ENCODE results near the gene SELENBP1. TPM values are rescaled to one million over a fixed set of nuclear protein-coding genes. Genes with fewer than 3 reads are reported as not detected.

The SELENBP1 gene
- total RNA-seq, 1 donor: not detected

DNA sequence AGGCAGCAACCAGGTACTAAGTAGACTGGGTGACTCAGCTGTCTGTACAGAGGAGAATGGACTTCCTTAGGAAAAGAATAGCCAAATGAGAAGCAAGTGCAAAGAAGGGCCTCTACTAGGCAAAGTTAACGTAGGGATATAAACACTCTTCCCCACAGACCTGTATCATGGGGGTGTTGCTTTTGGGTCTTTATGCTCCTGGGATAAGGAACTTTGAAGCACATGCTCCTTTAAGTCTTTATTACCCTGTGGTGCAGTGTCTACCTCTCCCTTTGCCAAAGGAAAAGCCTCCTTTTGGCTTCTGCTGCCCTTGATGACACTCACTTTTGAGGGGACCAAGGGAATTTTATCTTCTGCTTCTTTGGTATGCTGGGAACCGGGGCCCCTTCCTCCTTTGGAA is 30.5 kb downstream of the SELENBP1 start:
- Histone ChIP-seq H3K27me3 (ENCODE audit: insufficient read depth, low read length) (no peaks in the 10 kb centered on the region), H3K4me1 (ENCODE audit: insufficient read depth, low read length) (peaks cover 26% of the 10 kb centered on the region), H3K9me3 (ENCODE audit: low read depth, low read length) (no peaks in the 10 kb centered on the region), H3K4me3 (ENCODE audit: low read length) (no peak overlapping the region)

DNA sequence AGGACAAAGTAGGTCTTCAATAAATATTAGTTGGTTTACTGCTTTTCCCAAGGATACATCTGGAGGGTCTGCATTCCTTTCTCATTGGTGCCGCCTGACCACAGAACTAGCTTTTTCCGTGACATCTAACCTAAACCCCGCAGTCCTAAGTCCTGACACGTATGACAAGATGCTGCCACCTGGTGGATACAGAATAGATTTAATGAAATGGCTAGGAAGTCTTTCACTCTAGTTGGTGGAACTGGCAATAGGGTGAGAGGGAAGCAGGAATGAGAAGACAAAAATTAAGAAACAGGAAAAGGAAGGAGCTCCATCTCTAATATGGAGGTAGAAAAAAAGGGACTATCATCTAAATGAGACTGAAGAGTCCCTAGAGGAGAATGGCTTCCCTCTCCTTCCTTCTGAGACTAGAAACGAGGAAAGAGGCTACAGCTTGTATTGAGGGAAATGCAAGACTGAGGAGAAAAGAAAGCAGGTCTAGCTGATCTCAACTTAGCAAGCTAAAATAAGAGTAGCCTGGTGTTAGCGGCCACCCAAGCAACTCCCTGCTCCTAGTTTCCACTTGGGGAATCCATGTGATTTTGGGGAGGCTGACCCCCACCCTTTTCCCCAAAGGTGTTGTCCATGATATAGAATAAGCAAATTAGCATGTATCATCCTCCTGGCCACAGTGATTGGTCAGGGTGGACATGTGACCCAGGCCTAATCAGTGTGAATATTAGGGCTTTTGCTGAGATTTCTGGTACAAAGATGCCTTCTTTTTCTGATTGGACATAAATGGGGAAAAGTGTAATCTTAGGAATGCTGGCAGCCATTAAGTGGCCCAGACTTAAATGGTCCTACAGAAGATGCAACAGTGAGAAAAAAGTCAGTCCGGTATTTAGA is 31.4 kb downstream of the SELENBP1 start:
- Histone ChIP-seq H3K4me3 (ENCODE audit: low read length) (no peak overlapping the region), H3K4me1 (ENCODE audit: insufficient read depth, low read length) (peaks cover 21% of the 10 kb centered on the region), H3K9me3 (ENCODE audit: low read depth, low read length) (no peaks in the 10 kb centered on the region), H3K27me3 (ENCODE audit: insufficient read depth, low read length) (no peaks in the 10 kb centered on the region)

DNA sequence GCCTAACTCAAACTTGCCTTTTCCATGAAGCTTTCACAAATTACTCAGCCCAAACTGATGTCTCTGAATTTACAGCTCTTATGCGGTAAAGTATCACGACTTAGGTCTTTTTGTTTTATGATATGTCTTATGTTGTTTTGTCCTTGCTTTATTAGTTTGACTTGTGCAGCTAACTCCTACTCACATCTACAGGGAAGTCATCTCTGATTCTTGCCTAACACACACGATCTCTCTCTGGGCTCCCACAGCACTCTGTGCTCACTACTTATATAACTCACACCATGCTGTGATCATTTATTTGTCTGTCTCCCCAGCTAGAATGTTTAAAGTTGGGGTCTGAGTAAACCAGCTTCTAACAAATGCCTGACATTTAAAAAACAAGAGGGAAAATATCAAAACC is 35.9 kb downstream of the SELENBP1 start:
- Histone ChIP-seq H3K9me3 (ENCODE audit: low read depth, low read length) (no peaks in the 10 kb centered on the region), H3K4me3 (ENCODE audit: low read length) (no peak overlapping the region), H3K4me1 (ENCODE audit: insufficient read depth, low read length) (peaks cover 8% of the 10 kb centered on the region), H3K27me3 (ENCODE audit: insufficient read depth, low read length) (no peaks in the 10 kb centered on the region)

DNA sequence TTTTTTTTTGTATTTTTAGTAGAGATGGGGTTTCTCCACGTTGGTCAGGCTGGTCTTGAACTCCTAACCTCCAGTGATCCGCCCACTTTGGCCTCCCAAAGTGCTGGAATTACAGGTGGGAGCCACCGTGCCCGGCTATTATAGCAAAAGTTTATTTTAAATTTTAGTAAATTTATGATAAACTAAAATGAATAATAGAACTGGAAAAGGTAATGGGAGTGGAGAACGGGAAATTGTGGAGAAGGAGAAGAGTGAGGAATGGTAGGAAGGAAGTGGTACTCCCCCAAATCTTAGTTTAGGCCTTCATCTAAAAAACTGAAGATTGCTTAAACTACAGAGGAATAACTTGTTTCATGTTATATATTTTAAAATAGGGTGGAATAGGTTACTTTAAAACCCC is 37.7 kb downstream of the SELENBP1 start:
- no peak overlapping the region for H3K4me3 ChIP-seq (ENCODE audit: low read length)
- no peaks in the 10 kb centered on the region for H3K4me1 ChIP-seq (ENCODE audit: insufficient read depth, low read length)
- H3K9me3 ChIP-seq (ENCODE audit: low read depth, low read length): no peaks in the 10 kb centered on the region
- H3K27me3 ChIP-seq (ENCODE audit: insufficient read depth, low read length): no peaks in the 10 kb centered on the region

DNA sequence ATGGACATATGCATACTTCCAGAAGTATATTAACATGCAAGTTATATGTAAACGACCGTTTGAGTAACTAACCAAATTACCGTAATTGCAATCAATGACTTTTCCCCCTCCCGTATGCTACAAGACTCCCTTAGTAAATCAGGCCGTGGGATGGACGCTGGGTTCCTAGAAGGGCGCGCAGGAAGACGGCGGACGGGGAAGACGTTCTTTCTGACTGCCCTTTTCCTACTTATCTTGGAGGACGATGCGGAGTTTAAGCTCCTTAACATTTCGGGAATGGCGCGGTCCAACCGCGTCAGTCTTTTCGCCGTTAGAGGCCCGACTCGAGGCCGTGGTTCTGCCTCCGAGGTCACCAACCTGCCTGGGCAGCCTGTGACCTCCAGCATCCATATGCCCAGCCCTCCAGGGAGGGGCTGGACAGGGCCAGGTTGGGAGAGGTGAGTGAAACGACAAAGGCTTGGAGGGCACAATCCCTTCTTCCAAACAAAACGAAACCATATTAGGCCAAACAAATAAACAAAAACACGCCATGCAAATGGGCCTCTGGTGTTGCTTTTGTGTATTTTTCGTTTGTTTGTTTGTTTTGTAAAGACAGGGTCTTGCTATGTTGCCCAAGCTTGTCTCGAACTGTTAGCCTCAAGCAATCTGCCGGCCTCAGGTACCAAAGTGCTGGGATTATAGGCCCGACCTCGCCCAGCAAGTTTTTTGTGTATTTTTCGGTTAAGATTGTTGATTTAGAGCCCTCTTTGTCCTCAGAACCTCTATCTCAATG is 44.4 kb downstream of the SELENBP1 start:
- peak overlapping the region; percentile 88 for H3K4me3 ChIP-seq (ENCODE audit: low read length)
- H3K9me3 ChIP-seq (ENCODE audit: low read depth, low read length): no peaks in the 10 kb centered on the region
- H3K27me3 ChIP-seq (ENCODE audit: insufficient read depth, low read length): no peaks in the 10 kb centered on the region

DNA sequence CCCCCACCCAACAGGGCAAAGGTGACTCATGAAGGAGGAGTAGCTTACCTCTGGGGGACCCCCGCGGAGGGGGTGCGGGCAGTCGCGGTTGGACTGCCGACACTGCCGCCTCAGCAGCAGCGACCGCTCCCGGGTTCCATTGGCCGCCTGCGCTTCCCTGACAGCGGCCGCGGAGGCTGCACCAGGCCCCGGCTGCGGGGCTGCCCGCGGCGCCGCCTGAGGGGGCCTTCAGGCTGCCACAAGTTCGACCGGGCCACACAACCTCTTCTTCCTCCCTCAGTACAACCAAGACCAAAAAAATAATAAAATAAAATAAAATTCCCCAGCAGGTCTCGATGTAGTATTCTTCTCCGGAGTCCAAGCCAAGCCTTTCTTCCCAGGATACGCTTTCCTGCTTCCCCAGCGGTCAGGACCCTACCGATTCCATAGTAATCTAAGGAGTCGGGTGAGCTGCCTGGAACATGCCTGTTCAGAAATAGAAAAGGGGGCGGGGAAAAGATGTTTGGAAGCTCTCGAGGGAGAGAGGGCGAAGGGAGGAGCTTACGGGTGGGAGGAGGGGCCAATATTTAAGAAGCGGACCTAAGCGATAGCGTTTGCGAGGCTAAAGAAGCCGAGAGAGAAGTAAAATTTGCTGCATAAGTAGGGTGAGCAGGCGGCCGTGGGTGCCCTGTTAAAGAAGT is 45.1 kb downstream of the SELENBP1 start, which contains the start of gene PI4KB:
PI4KB (minus strand) TSS at position 194 of the 680 bp plus-strand sequence. CDS start 10,935 bp downstream, outside the sequence.
- H3K4me1 ChIP-seq (ENCODE audit: insufficient read depth, low read length): peaks cover 28% of the 10 kb centered on the region
- H3K4me3 ChIP-seq (ENCODE audit: low read length): peak within 1 kb of the TSS; percentile 88
- H3K9me3 ChIP-seq (ENCODE audit: low read depth, low read length): no peaks in the 10 kb centered on the region
- H3K27me3 ChIP-seq (ENCODE audit: insufficient read depth, low read length): no peaks in the 10 kb centered on the region

More for the DNA sequence above, 44.4 kb downstream of the SELENBP1 start:
- peaks cover 28% of the 10 kb centered on the region for H3K4me1 ChIP-seq (ENCODE audit: insufficient read depth, low read length)

DNA sequence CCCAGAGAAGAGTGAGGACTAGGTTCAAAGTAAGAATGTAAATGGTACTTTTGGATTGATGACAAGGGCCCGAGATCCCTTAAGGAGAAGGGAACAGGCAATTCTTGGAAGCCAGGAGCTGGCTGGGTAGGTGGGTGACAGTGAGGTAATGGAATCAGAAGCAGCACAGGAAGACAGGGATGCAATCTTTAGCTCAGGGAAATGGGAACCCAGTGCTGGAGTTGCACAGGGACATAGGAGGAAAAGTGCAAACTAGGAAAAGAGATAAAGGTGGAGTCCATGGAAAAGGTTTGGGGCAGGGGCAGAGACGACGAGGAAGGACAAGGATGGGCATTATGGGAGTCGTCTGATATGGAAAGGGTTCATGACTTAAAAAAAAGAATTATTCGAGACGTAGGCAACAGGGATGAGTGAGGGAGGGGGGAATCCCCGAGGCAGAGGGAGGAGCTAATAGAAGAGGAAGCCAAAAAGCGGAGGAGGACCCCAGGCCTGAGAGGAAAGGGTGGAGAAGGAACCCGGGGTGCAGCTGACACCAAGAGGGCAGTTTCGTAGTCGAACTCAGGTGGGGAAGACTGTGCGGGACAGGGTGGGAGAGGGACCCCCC is 45.8 kb downstream of the SELENBP1 start:
- no peaks in the 10 kb centered on the region for H3K27me3 ChIP-seq (ENCODE audit: insufficient read depth, low read length)
- H3K4me1 ChIP-seq (ENCODE audit: insufficient read depth, low read length): peaks cover 28% of the 10 kb centered on the region
- H3K9me3 ChIP-seq (ENCODE audit: low read depth, low read length): no peaks in the 10 kb centered on the region
- H3K4me3 ChIP-seq (ENCODE audit: low read length): peak overlapping the region; percentile 88

DNA sequence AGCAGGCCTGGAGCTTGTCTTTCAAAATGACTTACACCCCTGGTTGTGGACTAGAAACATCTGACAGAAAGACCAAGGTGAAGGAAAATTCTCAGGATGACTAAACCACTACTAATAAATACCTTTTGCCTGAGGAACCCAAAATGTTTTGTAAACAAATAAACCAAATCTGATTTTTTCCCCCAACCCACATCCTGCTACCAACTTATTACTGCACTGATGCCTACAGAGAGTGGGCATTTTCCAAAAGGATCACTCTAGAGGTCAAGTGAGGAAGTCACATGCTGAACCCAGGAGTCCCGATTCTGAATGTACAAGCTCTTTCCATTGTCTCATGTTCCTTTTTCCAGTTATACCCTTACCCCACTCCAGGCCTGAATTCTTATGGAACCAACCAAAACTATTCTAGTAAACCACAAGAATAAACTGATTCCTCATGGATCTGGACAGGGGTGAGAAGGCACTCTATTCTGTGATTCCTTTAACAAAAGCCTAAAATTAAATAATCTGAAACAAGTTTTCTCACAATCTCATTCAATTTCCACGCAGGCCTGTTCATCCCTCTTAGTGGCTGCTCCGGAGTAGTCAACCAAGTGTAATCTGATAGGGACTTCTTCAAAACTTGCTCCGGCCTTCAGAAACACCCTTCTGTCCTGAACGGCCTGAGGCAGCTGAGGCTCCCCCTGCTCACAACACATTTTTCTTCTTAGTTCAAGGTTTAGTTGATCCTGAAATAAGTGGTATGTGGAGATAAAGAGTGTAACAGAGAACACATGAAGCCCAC is 46.7 kb downstream of the SELENBP1 start:
- H3K27me3 ChIP-seq (ENCODE audit: insufficient read depth, low read length): no peaks in the 10 kb centered on the region
- peaks cover 28% of the 10 kb centered on the region for H3K4me1 ChIP-seq (ENCODE audit: insufficient read depth, low read length)
- no peaks in the 10 kb centered on the region for H3K9me3 ChIP-seq (ENCODE audit: low read depth, low read length)
- H3K4me3 ChIP-seq (ENCODE audit: low read length): no peak overlapping the region

DNA sequence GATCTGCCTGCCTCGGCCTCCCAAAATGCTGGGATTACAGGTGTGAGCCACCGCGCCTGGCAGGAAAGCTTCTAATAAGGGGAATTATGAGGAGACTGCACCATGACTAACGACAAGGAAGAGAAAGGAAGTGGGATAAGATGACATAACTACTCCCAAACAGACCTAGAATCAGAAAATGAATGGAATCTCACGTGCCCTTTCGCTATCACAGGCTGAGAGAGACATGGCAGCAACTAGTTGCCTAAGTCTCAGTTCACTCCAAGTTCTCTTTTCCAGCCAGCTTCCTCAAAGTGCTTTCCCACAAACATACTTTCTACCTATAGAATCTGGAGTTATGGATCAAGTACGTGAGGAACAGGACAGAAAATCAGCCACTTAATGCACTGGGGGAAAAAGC is 47.3 kb downstream of the SELENBP1 start:
- H3K4me3 ChIP-seq (ENCODE audit: low read length): no peak overlapping the region
- peaks cover 28% of the 10 kb centered on the region for H3K4me1 ChIP-seq (ENCODE audit: insufficient read depth, low read length)

DNA sequence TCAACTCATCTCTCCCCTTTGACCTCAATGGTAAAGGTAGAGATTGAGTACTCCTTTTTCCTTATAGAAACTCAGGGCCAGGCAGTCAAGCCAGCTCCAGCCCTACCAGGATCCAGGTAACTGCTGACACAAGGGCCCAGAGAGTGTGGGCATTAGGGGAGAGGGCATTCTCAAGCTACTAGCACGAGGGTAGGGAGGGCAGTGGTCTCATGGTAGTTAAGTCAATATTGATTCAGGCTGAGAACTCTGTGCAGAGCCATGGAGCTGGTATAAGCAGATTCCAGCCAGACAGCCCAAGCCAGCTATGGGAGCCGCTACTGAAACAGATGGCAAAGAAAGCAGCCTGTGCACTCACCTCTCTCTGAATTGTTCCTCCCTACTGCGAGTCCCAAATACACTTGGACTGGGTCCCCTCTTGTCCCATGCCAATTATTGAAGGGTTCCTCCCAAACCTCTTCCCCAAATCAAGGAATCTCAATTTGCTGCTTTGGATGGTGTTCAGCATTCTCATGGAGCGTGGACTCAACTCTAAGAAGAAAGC is 48.0 kb downstream of the SELENBP1 start:
- Histone ChIP-seq H3K4me1 (ENCODE audit: insufficient read depth, low read length) (peaks cover 28% of the 10 kb centered on the region), H3K4me3 (ENCODE audit: low read length) (no peak overlapping the region), H3K27me3 (ENCODE audit: insufficient read depth, low read length) (no peaks in the 10 kb centered on the region), H3K9me3 (ENCODE audit: low read depth, low read length) (no peaks in the 10 kb centered on the region)

More for the DNA sequence above, 47.3 kb downstream of the SELENBP1 start:
- no peaks in the 10 kb centered on the region for H3K27me3 ChIP-seq (ENCODE audit: insufficient read depth, low read length)
- H3K9me3 ChIP-seq (ENCODE audit: low read depth, low read length): no peaks in the 10 kb centered on the region

DNA sequence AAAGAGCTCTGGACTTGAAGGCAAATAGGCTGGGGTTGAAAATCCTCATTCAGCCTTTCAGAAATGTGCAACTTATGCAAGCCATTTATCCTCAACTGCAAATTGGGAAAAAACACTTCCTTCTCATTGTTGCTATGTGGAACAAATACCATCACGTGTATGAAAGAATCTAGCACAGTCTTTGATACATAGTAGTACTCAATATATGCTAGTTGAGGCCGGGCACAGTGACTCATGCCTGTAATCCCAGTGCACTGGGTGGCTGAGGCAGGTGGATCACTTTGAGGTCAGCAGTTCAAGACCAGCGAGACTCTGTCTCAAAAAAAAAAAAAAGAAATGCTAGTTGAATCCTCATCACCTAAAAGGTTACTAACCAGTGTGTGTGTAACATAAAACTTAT is 53.5 kb downstream of the SELENBP1 start:
- no peak overlapping the region for H3K4me3 ChIP-seq (ENCODE audit: low read length)
- no peaks in the 10 kb centered on the region for H3K9me3 ChIP-seq (ENCODE audit: low read depth, low read length)
- no peaks in the 10 kb centered on the region for H3K4me1 ChIP-seq (ENCODE audit: insufficient read depth, low read length)
- H3K27me3 ChIP-seq (ENCODE audit: insufficient read depth, low read length): no peaks in the 10 kb centered on the region

DNA sequence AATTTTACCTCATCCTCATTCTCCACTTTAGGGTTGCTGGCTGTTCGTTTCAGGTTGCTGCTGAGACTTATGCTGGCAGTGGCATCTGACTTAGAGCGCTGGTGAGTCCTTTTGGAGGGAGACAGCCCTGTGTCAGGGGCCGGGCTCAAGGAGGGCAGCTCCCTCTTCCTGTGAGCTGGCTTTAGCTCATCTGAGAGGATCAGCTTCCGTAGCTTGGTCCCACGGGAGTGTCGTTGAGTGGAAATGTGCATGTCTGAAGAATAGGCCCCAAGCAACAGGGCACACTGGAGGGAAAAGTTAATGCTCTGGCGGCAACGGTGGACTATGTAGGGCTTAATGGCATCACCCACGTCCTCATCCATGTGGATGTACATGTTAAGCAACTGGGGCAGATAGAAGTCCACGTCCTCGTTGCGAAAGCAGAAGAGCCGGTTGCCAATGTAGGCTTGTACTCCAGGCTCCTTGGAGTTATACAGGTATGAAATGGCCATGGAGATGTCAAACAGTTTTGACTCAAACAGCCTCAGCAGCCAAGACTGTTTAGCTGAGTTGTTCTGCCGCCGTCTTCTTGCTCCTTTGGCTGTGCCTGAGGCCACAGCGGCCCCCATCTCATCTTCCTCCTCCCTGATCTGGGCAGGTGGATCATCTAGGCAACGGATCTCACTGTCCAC is 56.8 kb downstream of the SELENBP1 start:
- peaks cover 20% of the 10 kb centered on the region for H3K4me1 ChIP-seq (ENCODE audit: insufficient read depth, low read length)
- H3K9me3 ChIP-seq (ENCODE audit: low read depth, low read length): no peaks in the 10 kb centered on the region
- H3K27me3 ChIP-seq (ENCODE audit: insufficient read depth, low read length): no peaks in the 10 kb centered on the region
- no peak overlapping the region for H3K4me3 ChIP-seq (ENCODE audit: low read length)

Data from mononuclear cell (primary cell).